Peyer's patch (tissue), 4 donors: ENCODE measurements around the gene ABCD1.
"Not testable (repeated sequence)": the region's sequence is repeated elsewhere in the genome, so short reads cannot be mapped to it uniquely, and the experiment has no call there.

Experiments
- CTCF ChIP-seq, 6 experiments: fragments of 450-650 bp in 4 of 6; fragments of 200-600 bp in 2 of 6; sonication (generic) in 1 of 6; IDR thresholded peaks; one replicate each; pipeline ENCODE4 v1.5.1; 2017 to 2019; ENCODE audit warnings: antibody characterized with exemption in 6 of 6, mild to moderate bottlenecking in 3 of 6, moderate library complexity in 1 of 6
- POLR2A ChIP-seq, 2 donors: fragments of 450-650 bp; IDR thresholded peaks; one replicate each; pipeline ENCODE4 v1.5.1; 2017; ENCODE audit warnings: antibody characterized with exemption in 2 of 2, mild to moderate bottlenecking in 2 of 2, moderate library complexity in 2 of 2

- TF ChIP-seq POLR2A (IDR thresholded peaks at IDR 0.05) = not testable (repeated sequence)
- peak in 1 of 6 experiments; percentile 7 for TF ChIP-seq CTCF (IDR thresholded peaks at IDR 0.05)
Measured at GRCh38 chrX:153705403-153706060, 19.1 kb upstream of the ABCD1 start.
